PC-3 (cell line): ENCODE results near the gene FKBP11. TPM values are rescaled to one million over a fixed set of nuclear protein-coding genes. Genes with fewer than 3 reads are reported as not detected.

Source experiments
- ATAC-seq: fragments of 200-7000 bp; cut with Tn5 transposase; 2 replicates; pipeline ENCODE4 v1.9.1; 2020; ENCODE audit warnings: mild to moderate bottlenecking, moderate library complexity
- BruUV-seq: library from RNA; stranded (reverse); fragments of 400-500 nt; replicated peaks from 2 replicates; lab custom pipeline; 2021; lab: Mats Ljungman, UMichigan
- CTCF ChIA-PET: fragments of 300-600 bp; sonication (Branson Sonifier 250); formaldehyde crosslinking; loops from one replicate; lab custom pipeline; 2022; ENCODE audit warnings: antibody characterized with exemption; lab: Charles Lee
- POLR2A ChIA-PET: fragments of 300-600 bp; sonication (Branson Sonifier 250); formaldehyde crosslinking; loops from one replicate; lab custom pipeline; 2022; ENCODE audit warnings: antibody characterized with exemption; ENCODE audit not compliant: unreplicated experiment; lab: Charles Lee
- DNase-seq: peaks from one replicate; pipeline ENCODE4 v3.0.0-alpha.2; 2015
- H2AFZ ChIP-seq: fragments of 300-600 bp; sonication (generic); 2 replicates; pipeline ENCODE4 v1.6.0; 2016; ENCODE audit warnings: antibody characterized with exemption, low read length
- H3F3A ChIP-seq: fragments of 300-600 bp; sonication (generic); one replicate; pipeline ENCODE4 v1.6.0; 2017; ENCODE audit warnings: antibody characterized with exemption, low read length, control low read depth, mild to moderate bottlenecking; ENCODE audit not compliant: unreplicated experiment
- H3K27ac ChIP-seq: fragments of 300-600 bp; sonication (generic); 2 replicates; pipeline ENCODE4 v1.5.1; 2016; ENCODE audit warnings: mild to moderate bottlenecking, low read length
- H3K27me3 ChIP-seq: fragments of 300-600 bp; sonication (generic); 2 replicates; pipeline ENCODE4 v1.6.1; 2016; ENCODE audit warnings: low read length, mixed read lengths
- H3K36me3 ChIP-seq: fragments of 300-600 bp; sonication (generic); 2 replicates; pipeline ENCODE4 v1.6.1; 2016; ENCODE audit warnings: low read depth, mixed run types, low read length, mixed read lengths
- H3K4me1 ChIP-seq: fragments of 300-600 bp; sonication (generic); 2 replicates; pipeline ENCODE4 v1.5.1; 2016; ENCODE audit warnings: low read length; ENCODE audit not compliant: insufficient read depth
- H3K4me2 ChIP-seq: fragments of 300-600 bp; sonication (generic); 2 replicates; pipeline ENCODE4 v1.6.0; 2016; ENCODE audit warnings: low read length
- H3K4me3 ChIP-seq: fragments of 300-600 bp; sonication (generic); 2 replicates; pipeline ENCODE4 v1.5.1; 2016; ENCODE audit warnings: mild to moderate bottlenecking, low read length, mixed read lengths
- H3K79me2 ChIP-seq: fragments of 300-600 bp; sonication (generic); 2 replicates; pipeline ENCODE4 v1.6.1; 2017; ENCODE audit warnings: low read length, mixed read lengths
- H3K9ac ChIP-seq: fragments of 300-600 bp; sonication (generic); 2 replicates; pipeline ENCODE4 v1.6.0; 2016; ENCODE audit warnings: mild to moderate bottlenecking, low read length
- H3K9me2 ChIP-seq: fragments of 300-600 bp; sonication (generic); replicated peaks from 2 replicates; pipeline ENCODE4 v1.6.1; 2016; ENCODE audit warnings: mixed run types, low read length, mixed read lengths
- H3K9me3 ChIP-seq: fragments of 300-600 bp; sonication (generic); 2 replicates; pipeline ENCODE4 v1.6.1; 2016; ENCODE audit warnings: low read length, mixed read lengths
- H4K20me1 ChIP-seq: fragments of 300-600 bp; sonication (generic); 2 replicates; pipeline ENCODE4 v1.6.1; 2016; ENCODE audit warnings: low read length, mixed read lengths
- EZH2 ChIP-seq: fragments of 300-600 bp; sonication (generic); IDR thresholded peaks from one replicate; pipeline ENCODE4 v1.6.1; 2017; ENCODE audit warnings: antibody characterized with exemption, mild to moderate bottlenecking, low read length; ENCODE audit not compliant: unreplicated experiment
- EZH2phosphoT487 ChIP-seq: fragments of 300-600 bp; sonication (generic); IDR thresholded peaks from 2 replicates; pipeline ENCODE4 v1.6.1; 2018; ENCODE audit warnings: mild to moderate bottlenecking, antibody characterized with exemption, low read length, borderline replicate concordance
- intact Hi-C: fragments of 100-400 bp; cut with micrococcal nuclease; formaldehyde crosslinking; loops from 2 replicates; pipeline ENCODE4 v1.9.0; 2023
- total RNA-seq: library from RNA; depleted of rRNA; stranded (reverse); fragments of >200 nt; gene quantifications from 2 replicates; pipeline ENCODE4 v1.2.3, GENCODE V29; 2014
- TF ChIP-seq, protein P1 (sequence below): fragments of 300-600 bp; sonication (generic); conservative IDR thresholded peaks from 2 replicates; pipeline ENCODE4 v1.5.1; 2017; ENCODE audit warnings: antibody characterized with exemption, low read depth, mild to moderate bottlenecking, low read length

FKBP11 gene
- total RNA-seq, 1 experiment from 2014 or later = 9.7 TPM

GRCh38 chr12:48970702-48971334 lies 45.5 kb upstream of the FKBP11 start:
- H3F3A ChIP-seq = no peaks in the 10 kb centered on the region
- no peaks in the 10 kb centered on the region for H3K9me2 ChIP-seq
- H3K79me2 ChIP-seq = no peaks in the 10 kb centered on the region
- ATAC-seq = peak; percentile 31
- no peak overlapping the region for H3K27ac ChIP-seq
- H3K27me3 ChIP-seq = no peaks in the 10 kb centered on the region
- no peaks in the 10 kb centered on the region for H4K20me1 ChIP-seq
- H3K4me2 ChIP-seq = peak overlapping the region; percentile 88
- peak overlapping the region; percentile 83 for H2AFZ ChIP-seq
- ChIA-PET POLR2A (no interaction called here), CTCF (no interaction called here)
- DNase-seq = no peak
- BruUV-seq = no TSS peak
- H3K9me3 ChIP-seq = no peaks in the 10 kb centered on the region
- TF ChIP-seq EZH2phosphoT487 (no peak), EZH2 (no peak)
- TF ChIP-seq, protein P1, sequence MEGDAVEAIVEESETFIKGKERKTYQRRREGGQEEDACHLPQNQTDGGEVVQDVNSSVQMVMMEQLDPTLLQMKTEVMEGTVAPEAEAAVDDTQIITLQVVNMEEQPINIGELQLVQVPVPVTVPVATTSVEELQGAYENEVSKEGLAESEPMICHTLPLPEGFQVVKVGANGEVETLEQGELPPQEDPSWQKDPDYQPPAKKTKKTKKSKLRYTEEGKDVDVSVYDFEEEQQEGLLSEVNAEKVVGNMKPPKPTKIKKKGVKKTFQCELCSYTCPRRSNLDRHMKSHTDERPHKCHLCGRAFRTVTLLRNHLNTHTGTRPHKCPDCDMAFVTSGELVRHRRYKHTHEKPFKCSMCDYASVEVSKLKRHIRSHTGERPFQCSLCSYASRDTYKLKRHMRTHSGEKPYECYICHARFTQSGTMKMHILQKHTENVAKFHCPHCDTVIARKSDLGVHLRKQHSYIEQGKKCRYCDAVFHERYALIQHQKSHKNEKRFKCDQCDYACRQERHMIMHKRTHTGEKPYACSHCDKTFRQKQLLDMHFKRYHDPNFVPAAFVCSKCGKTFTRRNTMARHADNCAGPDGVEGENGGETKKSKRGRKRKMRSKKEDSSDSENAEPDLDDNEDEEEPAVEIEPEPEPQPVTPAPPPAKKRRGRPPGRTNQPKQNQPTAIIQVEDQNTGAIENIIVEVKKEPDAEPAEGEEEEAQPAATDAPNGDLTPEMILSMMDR = no peak
- 0 out of 2 replicates have a peak, but pooled peaks cover 7% of the 10 kb centered on the region for H3K4me1 ChIP-seq
- peak overlapping the region; percentile 43 for H3K9ac ChIP-seq
- H3K36me3 ChIP-seq = no peaks in the 10 kb centered on the region
- intact Hi-C loops = no loop called here
- H3K4me3 ChIP-seq = peak overlapping the region; percentile 70

GRCh38 chr12:48969833-48970701 lies 44.8 kb upstream of the FKBP11 start:
- intact Hi-C loops = no loop called here
- Histone ChIP-seq H3K9me2 (no peaks in the 10 kb centered on the region), H3K4me1 (0 out of 2 replicates have a peak, but pooled peaks cover 7% of the 10 kb centered on the region), H3K27me3 (no peaks in the 10 kb centered on the region), H4K20me1 (no peaks in the 10 kb centered on the region), H3K4me3 (peak overlapping the region; percentile 70; the same call in 1 of the 2 replicates), H3K9me3 (no peaks in the 10 kb centered on the region), H3K9ac (no peak overlapping the region), H3K27ac (no peak overlapping the region), H3K36me3 (no peaks in the 10 kb centered on the region), H3K4me2 (peak overlapping the region; percentile 88), H3F3A (no peaks in the 10 kb centered on the region), H2AFZ (no peak overlapping the region), H3K79me2 (no peaks in the 10 kb centered on the region)
- no peak for DNase-seq
- POLR2A ChIA-PET = no interaction called here
- BruUV-seq = no TSS peak
- ATAC-seq = no peak
- CTCF ChIA-PET = no interaction called here
- TF ChIP-seq EZH2 (no peak), EZH2phosphoT487 (no peak)
- TF ChIP-seq, protein P1 = no peak
